RWPE2 (cell line): ENCODE data around the gene PLSCR3.

Experiments used
- ATAC-seq: fragments of 200-7000 bp; cut with Tn5 transposase; 3 replicates; pipeline ENCODE4 v1.9.1; 2021; ENCODE audit warnings: low read depth
- DNase-seq: peaks from one replicate; pipeline ENCODE4 v3.0.0-alpha.2; 2020; ENCODE audit warnings: low spot score
- H3K27ac ChIP-seq: fragments of 450-650 bp; 2 replicates; pipeline ENCODE4 v1.5.1; 2017; ENCODE audit warnings: mild to moderate bottlenecking; ENCODE audit not compliant: poor library complexity, severe bottlenecking
- H3K27me3 ChIP-seq: fragments of 250-450 bp; sonication (Bioruptor Pico); 2 replicates; pipeline ENCODE4 v1.5.1; 2021; ENCODE audit warnings: mild to moderate bottlenecking, moderate library complexity; ENCODE audit not compliant: insufficient read depth, poor library complexity, severe bottlenecking
- H3K36me3 ChIP-seq: fragments of 250-450 bp; sonication (Bioruptor Pico); 2 replicates; pipeline ENCODE4 v1.5.1; 2020; ENCODE audit warnings: low read depth, mild to moderate bottlenecking, moderate library complexity
- H3K4me1 ChIP-seq: fragments of 250-450 bp; sonication (Bioruptor Pico); 2 replicates; pipeline ENCODE4 v1.5.1; 2021; ENCODE audit warnings: mild to moderate bottlenecking, moderate library complexity; ENCODE audit not compliant: insufficient read depth, poor library complexity, severe bottlenecking
- H3K4me3 ChIP-seq: fragments of 250-450 bp; sonication (Bioruptor Pico); 2 replicates; pipeline ENCODE4 v1.5.1; 2021; ENCODE audit warnings: mild to moderate bottlenecking, moderate library complexity; ENCODE audit not compliant: severe bottlenecking
- H3K9me3 ChIP-seq: fragments of 250-450 bp; sonication (Bioruptor Pico); 2 replicates; pipeline ENCODE4 v1.5.1; 2021; ENCODE audit warnings: mild to moderate bottlenecking, moderate library complexity; ENCODE audit not compliant: severe bottlenecking
- CTCF ChIP-seq: fragments of 450-650 bp; IDR thresholded peaks from one replicate; pipeline ENCODE4 v1.5.1; 2017; ENCODE audit warnings: mild to moderate bottlenecking, moderate library complexity; ENCODE audit not compliant: poor library complexity, severe bottlenecking

Gene PLSCR3

GRCh38 chr17:7394452-7395191 lies at the start of gene PLSCR3:
TSS of gene PLSCR3 (minus strand) at chr17:7394525. CDS start at chr17:7394110, 415 bp downstream.
- no peaks in the 10 kb centered on the region for H3K4me1 ChIP-seq
- peak within 1 kb of the TSS; percentile 76 for H3K4me3 ChIP-seq
- no peaks in the 10 kb centered on the region for H3K9me3 ChIP-seq
- H3K27ac ChIP-seq = peak within 1 kb of the TSS; percentile 73
- peaks cover 32% of the 10 kb centered on the region for H3K36me3 ChIP-seq
- H3K27me3 ChIP-seq = no peaks in the 10 kb centered on the region
- ATAC-seq = peak; percentile 79
- DNase-seq = peak; percentile 86
- no peak for TF ChIP-seq CTCF

GRCh38 chr17:7443499-7444485 lies 49.5 kb upstream of the PLSCR3 start:
- Histone ChIP-seq H3K27me3 (no peaks in the 10 kb centered on the region), H3K36me3 (no peaks in the 10 kb centered on the region), H3K9me3 (no peaks in the 10 kb centered on the region), H3K4me1 (peaks cover 19% of the 10 kb centered on the region), H3K4me3 (no peak overlapping the region), H3K27ac (peak overlapping the region; percentile 87)
- ATAC-seq (peak; percentile 32), DNase-seq (no peak)
- TF ChIP-seq CTCF = no peak

DNA sequence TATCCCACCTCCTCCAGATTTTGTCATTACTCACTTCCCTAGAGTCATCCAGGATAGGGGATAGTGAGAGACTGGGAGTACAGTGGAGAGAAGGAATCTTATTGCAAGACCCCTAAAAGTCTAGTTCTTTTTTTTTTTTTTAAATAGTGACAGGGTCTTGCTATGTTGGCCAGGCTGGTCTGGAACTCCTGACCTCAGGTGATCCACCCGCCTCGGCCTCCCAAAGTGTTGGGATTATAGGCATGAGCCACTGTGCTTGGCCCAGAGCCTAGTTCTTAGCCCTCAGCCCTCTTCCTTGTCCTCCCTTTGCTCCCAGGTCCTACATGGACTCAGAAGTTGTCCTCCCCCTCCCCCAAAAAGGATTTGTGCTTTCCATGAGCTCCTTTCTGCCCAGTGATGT lies 47.8 kb upstream of the PLSCR3 start:
- ATAC-seq = no peak
- Histone ChIP-seq H3K27ac (peak overlapping the region; percentile 87), H3K27me3 (no peaks in the 10 kb centered on the region)

GRCh38 chr17:7441266-7441665 lies 46.9 kb upstream of the PLSCR3 start:
- Histone ChIP-seq H3K4me1 (peaks cover 19% of the 10 kb centered on the region), H3K4me3 (no peak overlapping the region), H3K27me3 (no peaks in the 10 kb centered on the region), H3K36me3 (no peaks in the 10 kb centered on the region), H3K9me3 (no peaks in the 10 kb centered on the region), H3K27ac (peak overlapping the region; percentile 82)
- TF ChIP-seq CTCF = no peak
- ATAC-seq (no peak), DNase-seq (no peak)

More for the DNA sequence above, 47.8 kb upstream of the PLSCR3 start:
- Histone ChIP-seq H3K4me1 (peaks cover 19% of the 10 kb centered on the region), H3K9me3 (no peaks in the 10 kb centered on the region), H3K4me3 (no peak overlapping the region), H3K36me3 (no peaks in the 10 kb centered on the region)
- no peak for DNase-seq
- TF ChIP-seq CTCF = no peak
